K562 (cell line): ENCODE results near the gene TFB2M. TPM values are rescaled to one million over a fixed set of nuclear protein-coding genes. Genes with fewer than 3 reads are reported as not detected.
A peak's percentile ranks its signal among the peaks of the same experiment; 100 is the strongest.

Experiments
- ATAC-seq: fragments of 200-7000 bp; cut with Tn5 transposase; 3 replicates; pipeline ENCODE4 v1.9.1; 2020; ENCODE audit warnings: moderate library complexity
- BruUV-seq: library from RNA; stranded (reverse); fragments of 400-500 nt; replicated peaks from 2 replicates; lab custom pipeline; 2021; lab: Mats Ljungman, UMichigan
- CTCF ChIA-PET: fragments of 300-600 bp; formaldehyde crosslinking; extraction: SDS; loops from one replicate; lab custom pipeline; 2021; ENCODE audit warnings: low intra/inter-chr PET ratio; lab: Yijun Ruan, JAX
- POLR2A ChIA-PET: fragments of 300-600, 350-650 bp; sonication (Branson Sonifier 250); formaldehyde crosslinking; extraction: SDS; loops from one replicate; lab custom pipeline; 2021; ENCODE audit warnings: antibody characterized with exemption, inconsistent platforms; lab: Yijun Ruan, JAX
- DNase-seq, 4 experiments: peaks; one replicate each; pipeline versions ENCODE4 v3.0.0 to v3.0.0-alpha.2; 2011 to 2018; ENCODE audit warnings: low spot score in 3 of 4, mixed read lengths in 3 of 4; ENCODE audit errors: extremely low read depth in 1 of 4
- FAIRE-seq: peaks from 2 replicates; lab custom pipeline; 2011; peaks lifted over from hg19 to GRCh38; lab: Jason Lieb, UNC
- H2AFZ ChIP-seq: 2 replicates; pipeline ENCODE4 v1.6.0; 2011; ENCODE audit warnings: low read depth, low read length, control low read depth, inconsistent platforms
- H3K27ac ChIP-seq: fragments of 200-600 bp; 3 replicates; pipeline ENCODE4 v1.8.0; 2011; ENCODE audit warnings: low read depth, mild to moderate bottlenecking, control low read depth, inconsistent platforms, low read length, moderate library complexity, mixed read lengths; ENCODE audit errors: extremely low read depth
- H3K27me3 ChIP-seq, 2 experiments: fragments of 300-600 bp in 1 of 2; 2 replicates in 1 of 2; 3 replicates in 1 of 2; pipeline versions ENCODE4 v1.6.0 to v1.8.0; 2011; ENCODE audit warnings: inconsistent platforms in 2 of 2, low read length in 2 of 2, mild to moderate bottlenecking in 1 of 2, mixed read lengths in 1 of 2, moderate library complexity in 1 of 2; ENCODE audit not compliant: control insufficient read depth in 2 of 2, insufficient read depth in 2 of 2
- H3K36me3 ChIP-seq: fragments of 300-600 bp; 3 replicates; pipeline ENCODE4 v1.8.0; 2011; ENCODE audit warnings: mild to moderate bottlenecking, low read length, inconsistent platforms; ENCODE audit not compliant: control insufficient read depth, insufficient read depth
- H3K4me1 ChIP-seq, 2 experiments: fragments of 200-600 bp in 1 of 2; replicated peaks in 1 of 2; 2 replicates in 1 of 2; 3 replicates in 1 of 2; pipeline versions ENCODE4 v1.5.1 to v1.8.0; 2011; ENCODE audit warnings: inconsistent platforms in 2 of 2, low read length in 2 of 2, mild to moderate bottlenecking in 1 of 2, mixed read lengths in 1 of 2, moderate library complexity in 1 of 2; ENCODE audit not compliant: control insufficient read depth in 2 of 2, insufficient read depth in 2 of 2
- H3K4me2 ChIP-seq: 2 replicates; pipeline ENCODE4 v1.6.1; 2011; ENCODE audit warnings: low read length, control low read depth, inconsistent platforms, mixed read lengths; ENCODE audit not compliant: insufficient read depth
- H3K4me3 ChIP-seq: fragments of 200-600 bp; sonication (generic), shearing (Covaris generic); 2 replicates; pipeline ENCODE4 v1.5.1; 2016; ENCODE audit warnings: control low read depth, inconsistent platforms
- H3K79me2 ChIP-seq: fragments of 200-600 bp; 3 replicates; pipeline ENCODE4 v1.8.0; 2011; ENCODE audit warnings: low read length, inconsistent platforms; ENCODE audit not compliant: control insufficient read depth, insufficient read depth
- H3K9ac ChIP-seq, 2 experiments: 2 replicates each; pipeline versions ENCODE4 v1.6.0 to v1.6.1; 2011; ENCODE audit warnings: low read depth in 2 of 2, low read length in 2 of 2, control low read depth in 1 of 2, inconsistent platforms in 1 of 2, mild to moderate bottlenecking in 1 of 2, mixed read lengths in 1 of 2; ENCODE audit not compliant: insufficient read depth in 1 of 2
- H3K9me1 ChIP-seq: one replicate; pipeline ENCODE4 v1.6.0; 2011; ENCODE audit warnings: inconsistent platforms, mild to moderate bottlenecking, low read length, moderate library complexity; ENCODE audit not compliant: control insufficient read depth, insufficient read depth
- H3K9me3 ChIP-seq: replicated peaks from 2 replicates; pipeline ENCODE4 v1.5.1; 2011; ENCODE audit warnings: low read depth, low read length, inconsistent platforms; ENCODE audit not compliant: control insufficient read depth, insufficient read depth
- H4K20me1 ChIP-seq: replicated peaks from 2 replicates; pipeline ENCODE4 v1.6.1; 2011; ENCODE audit warnings: low read length, inconsistent platforms, mixed read lengths; ENCODE audit not compliant: control insufficient read depth, insufficient read depth
- CEBPB ChIP-seq: fragments of 450-650 bp; IDR thresholded peaks from 2 replicates; pipeline ENCODE4 v1.6.1; 2016; ENCODE audit warnings: missing genetic modification characterization, missing compliant biosample characterization
- CEBPG ChIP-seq, 3 experiments: fragments of 200-800 bp in 1 of 3; sonication (Bioruptor generic) in 1 of 3; sonication (generic) in 1 of 3; formaldehyde crosslinking in 1 of 3; IDR thresholded peaks in 2 of 3; conservative IDR thresholded peaks in 1 of 3; 2 replicates each; pipeline versions ENCODE4 v1.6.1 to v1.8.0; 2016 to 2022; ENCODE audit warnings: missing compliant biosample characterization in 2 of 3, missing genetic modification characterization in 2 of 3, mild to moderate bottlenecking in 1 of 3, missing genetic modification reagents in 1 of 3
- GATA2 ChIP-seq: sonication (generic); formaldehyde crosslinking; IDR thresholded peaks from 2 replicates; pipeline ENCODE4 v1.4.0; 2020; ENCODE audit warnings: mild to moderate bottlenecking, missing genetic modification reagents
- HIVEP1 ChIP-seq: fragments of 250-450 bp; sonication (Bioruptor Pico); IDR thresholded peaks from 2 replicates; pipeline ENCODE4 v1.4.0; 2020; ENCODE audit warnings: mild to moderate bottlenecking
- U2AF2 ChIP-seq: fragments of 200-400 bp; formaldehyde crosslinking; optimal IDR thresholded peaks from 2 replicates; pipeline ENCODE3; 2017; ENCODE audit warnings: low read depth, mild to moderate bottlenecking, low read length
- ZNF121 ChIP-seq: sonication (generic); formaldehyde crosslinking; conservative IDR thresholded peaks from 2 replicates; pipeline ENCODE4 v1.8.0; 2022; ENCODE audit warnings: missing genetic modification reagents
- ZNF239 ChIP-seq: fragments of 250-450 bp; sonication (Bioruptor Pico); IDR thresholded peaks from 2 replicates; pipeline ENCODE4 v1.4.0; 2020; ENCODE audit warnings: mild to moderate bottlenecking
- WGBS: fragments of 100-300 bp; shearing (Covaris generic); methylation state at CpG from one replicate; pipeline ENCODE4 v1.1.6; 2016; ENCODE audit warnings: low coverage, mixed read lengths; ENCODE audit not compliant: insufficient coverage; ENCODE audit errors: missing lambda C conversion rate; 5-methylcytosine and 5-hydroxymethylcytosine counted together
- in situ Hi-C: fragments of 300-500 bp; cut with MboI; formaldehyde crosslinking; loops from 4 replicates; pipeline ENCODE4 v1.15.0; 2018; ENCODE audit warnings: inconsistent platforms, mixed read lengths
- intact Hi-C: fragments of 100-400 bp; cut with micrococcal nuclease; formaldehyde crosslinking; loops from 2 replicates; pipeline ENCODE4 v1.14.2; 2022
- polyA plus RNA-seq, 8 experiments: library from polyadenylated mRNA; depleted of rRNA in 4 of 8; stranded (reverse) in 5 of 8; unstranded in 3 of 8; fragments of >200 nt; fragmentation: Nextera tagmentation in 2 of 8; fragmentation: Illumina TruSeq in 1 of 8; extraction: Ambion mirVana in 2 of 8; extraction: Trizol in 1 of 8; gene quantifications; 2 replicates each; pipeline versions ENCODE4 v1.2.1 to v1.2.3, GENCODE V29; 2011 to 2014; ENCODE audit warnings: inconsistent platforms in 1 of 8, missing spikeins in 1 of 8
- total RNA-seq, 7 experiments: library from RNA; depleted of rRNA in 6 of 7; stranded (reverse); fragments of >200 nt in 6 of 7; fragmentation: Illumina TruSeq in 2 of 7; extraction: Trizol in 2 of 7; gene quantifications; 2 replicates each; pipeline versions ENCODE4 v1.2.1 to v1.2.3, GENCODE V29; 2011 to 2021; ENCODE audit warnings: low replicate concordance in 1 of 7

Gene TFB2M
- total and polyA plus RNA-seq, 9 of the 15 experiments (the other 6 are each of a cell fraction or from before 2014, with no cell fraction given) = 55.1 to 162 (median 70.6) TPM

DNA sequence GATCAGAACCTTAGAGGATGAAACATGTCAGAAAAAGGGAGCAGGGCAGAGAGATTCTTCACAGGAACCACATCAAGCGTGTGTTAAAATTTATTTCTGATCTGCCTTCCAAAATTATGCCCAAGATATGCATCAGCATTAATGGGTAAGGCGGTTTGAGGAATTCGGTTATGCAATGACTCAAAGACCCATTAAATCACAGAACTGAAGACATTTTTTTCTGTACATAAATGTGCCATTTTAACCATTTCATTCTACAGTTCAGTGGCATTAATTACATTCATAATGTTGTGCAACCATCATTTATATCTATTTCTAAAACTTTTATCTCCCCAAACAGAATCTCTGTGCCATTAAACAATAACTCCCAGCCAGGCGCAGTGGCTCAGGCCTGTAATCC is 43.6 kb upstream of the TFB2M start:
- Histone ChIP-seq H4K20me1 (peaks cover 6% of the 10 kb centered on the region), H3K36me3 (peaks cover 10% of the 10 kb centered on the region; the same call in 2 of the 3 replicates), H3K9ac (no peak overlapping the region), H3K9me1 (no peaks in the 10 kb centered on the region), H3K4me2 (no peak overlapping the region), H3K27ac (no peak overlapping the region), H3K27me3 (no peaks in the 10 kb centered on the region), H2AFZ (no peak overlapping the region), H3K4me1 (peaks cover 0 to 3% of the 10 kb centered on the region in 2 experiments; a peak in 1 of 5 replicates), H3K9me3 (no peaks in the 10 kb centered on the region), H3K4me3 (no peak overlapping the region), H3K79me2 (peaks cover 83% of the 10 kb centered on the region)
- CTCF ChIA-PET = no interaction called here
- WGBS = 81% methylated on average over 4 of the region's 4 CpGs
- TF ChIP-seq U2AF2 (no peak), ZNF239 (CRISPR knock-in tag) (no peak), CEBPB (tag) (peak; percentile 73), GATA2 (CRISPR knock-in tag) (no peak), CEBPG (CRISPR knock-in tag; IDR thresholded peaks at IDR 0.05) (no peak), CEBPG (tag; conservative IDR thresholded peaks at IDR 0.05 in 1 of 2, IDR thresholded peaks at IDR 0.05 in 1 of 2) (peak; percentile 24 to 54; a peak in 2 of 4 replicates), ZNF121 (CRISPR knock-in tag) (no peak), HIVEP1 (no peak)
- ATAC-seq (no peak), FAIRE-seq (no peak), DNase-seq (no peak)
- POLR2A ChIA-PET = no interaction called here
- intact Hi-C loops = no loop called here
- in situ Hi-C loops = no loop called here
- BruUV-seq = no TSS peak
